ENCODE measurements around the gene DNASE1L3. TPM values are rescaled to one million over a fixed set of nuclear protein-coding genes. Genes with fewer than 3 reads are reported as not detected.

The DNASE1L3 gene
- total RNA-seq, 1 donor, result not detected

DNA sequence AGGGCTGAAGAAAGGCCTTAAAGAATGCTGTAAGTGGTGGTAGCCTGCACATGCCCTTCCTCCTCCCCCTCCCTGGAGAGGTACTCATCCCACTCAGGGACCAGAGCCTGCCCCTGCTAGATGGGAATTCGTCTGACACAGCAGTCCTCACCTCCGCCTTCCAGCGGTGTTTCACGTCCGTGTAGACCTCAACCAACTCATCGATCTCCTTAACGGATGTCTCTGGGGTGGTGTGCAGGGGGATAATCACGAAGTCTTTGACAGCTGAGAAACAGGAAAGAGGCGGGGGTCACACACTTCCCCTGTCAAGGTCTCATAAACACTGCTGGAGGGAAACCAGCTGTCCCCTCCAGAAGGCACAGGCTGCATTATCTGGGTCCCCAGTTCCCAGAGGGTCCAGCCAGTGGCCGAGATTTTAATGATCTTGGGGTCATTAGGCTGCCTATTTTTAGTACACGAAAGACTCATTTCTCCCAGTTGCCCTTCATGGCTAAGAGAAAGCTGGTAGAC is 9.9 kb downstream of the DNASE1L3 start:
- no peak overlapping the region for H3K4me3 ChIP-seq (ENCODE audit: low read depth, low read length)
- TF ChIP-seq, protein P1, sequence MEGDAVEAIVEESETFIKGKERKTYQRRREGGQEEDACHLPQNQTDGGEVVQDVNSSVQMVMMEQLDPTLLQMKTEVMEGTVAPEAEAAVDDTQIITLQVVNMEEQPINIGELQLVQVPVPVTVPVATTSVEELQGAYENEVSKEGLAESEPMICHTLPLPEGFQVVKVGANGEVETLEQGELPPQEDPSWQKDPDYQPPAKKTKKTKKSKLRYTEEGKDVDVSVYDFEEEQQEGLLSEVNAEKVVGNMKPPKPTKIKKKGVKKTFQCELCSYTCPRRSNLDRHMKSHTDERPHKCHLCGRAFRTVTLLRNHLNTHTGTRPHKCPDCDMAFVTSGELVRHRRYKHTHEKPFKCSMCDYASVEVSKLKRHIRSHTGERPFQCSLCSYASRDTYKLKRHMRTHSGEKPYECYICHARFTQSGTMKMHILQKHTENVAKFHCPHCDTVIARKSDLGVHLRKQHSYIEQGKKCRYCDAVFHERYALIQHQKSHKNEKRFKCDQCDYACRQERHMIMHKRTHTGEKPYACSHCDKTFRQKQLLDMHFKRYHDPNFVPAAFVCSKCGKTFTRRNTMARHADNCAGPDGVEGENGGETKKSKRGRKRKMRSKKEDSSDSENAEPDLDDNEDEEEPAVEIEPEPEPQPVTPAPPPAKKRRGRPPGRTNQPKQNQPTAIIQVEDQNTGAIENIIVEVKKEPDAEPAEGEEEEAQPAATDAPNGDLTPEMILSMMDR (IDR thresholded peaks at IDR 0.05; ENCODE audit: insufficient read depth, low read depth, low read length), result no peak
- no peak for DNase-seq (ENCODE audit: low read depth)

DNA sequence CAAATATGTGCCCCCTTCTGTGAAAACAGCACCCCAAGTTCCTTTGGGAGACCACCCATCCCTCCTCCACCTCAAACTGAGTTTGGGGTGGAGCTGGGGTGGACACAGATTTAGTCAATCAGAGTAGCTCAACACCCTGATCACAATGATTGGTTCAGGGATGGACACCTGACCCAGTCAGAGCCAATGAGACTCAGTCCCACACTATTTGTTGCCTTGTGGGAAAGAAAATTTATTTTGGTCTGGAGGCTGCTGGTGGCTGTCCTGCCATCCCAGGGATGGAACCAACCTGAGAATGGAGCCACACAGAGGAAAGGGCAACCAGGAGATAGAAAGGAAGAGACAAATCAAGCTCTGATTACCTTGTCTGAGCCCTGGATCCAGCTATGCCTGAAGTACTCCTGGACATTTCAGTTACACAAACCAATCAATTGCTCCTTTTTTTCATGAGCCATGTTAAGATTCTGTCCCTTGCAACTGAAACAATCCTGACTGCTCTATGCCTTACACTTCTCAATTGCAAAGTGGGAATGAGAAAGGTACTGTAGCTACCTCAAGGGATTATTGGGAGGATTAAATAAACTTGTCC is 10.6 kb downstream of the DNASE1L3 start:
- no peak overlapping the region for H3K4me3 ChIP-seq (ENCODE audit: low read depth, low read length)
- TF ChIP-seq, protein P1 (IDR thresholded peaks at IDR 0.05; ENCODE audit: insufficient read depth, low read depth, low read length), result no peak
- DNase-seq (ENCODE audit: low read depth), result no peak

DNA sequence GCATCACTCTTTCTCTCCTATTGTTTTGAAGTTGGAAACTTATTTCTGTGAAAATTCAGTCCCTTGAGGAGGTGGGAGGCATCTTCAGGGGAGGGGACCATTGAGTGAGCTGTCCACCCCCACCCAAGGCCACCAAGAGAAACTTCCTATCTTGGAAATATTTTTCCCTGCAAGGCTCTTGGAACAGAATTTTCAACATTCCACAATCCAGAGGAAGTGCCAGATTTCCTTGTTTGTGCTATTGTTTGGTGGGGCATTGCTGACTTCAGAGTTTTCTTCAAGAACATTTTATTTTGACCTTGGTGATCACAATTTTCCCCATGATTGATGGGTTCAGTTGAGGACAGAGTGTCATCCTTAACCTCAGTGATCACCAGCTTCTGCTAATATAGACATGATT is 12.0 kb downstream of the DNASE1L3 start:
- H3K4me3 ChIP-seq (ENCODE audit: low read depth, low read length), result no peak overlapping the region
- DNase-seq (ENCODE audit: low read depth), result no peak
- TF ChIP-seq, protein P1 (IDR thresholded peaks at IDR 0.05; ENCODE audit: insufficient read depth, low read depth, low read length), result no peak

DNA sequence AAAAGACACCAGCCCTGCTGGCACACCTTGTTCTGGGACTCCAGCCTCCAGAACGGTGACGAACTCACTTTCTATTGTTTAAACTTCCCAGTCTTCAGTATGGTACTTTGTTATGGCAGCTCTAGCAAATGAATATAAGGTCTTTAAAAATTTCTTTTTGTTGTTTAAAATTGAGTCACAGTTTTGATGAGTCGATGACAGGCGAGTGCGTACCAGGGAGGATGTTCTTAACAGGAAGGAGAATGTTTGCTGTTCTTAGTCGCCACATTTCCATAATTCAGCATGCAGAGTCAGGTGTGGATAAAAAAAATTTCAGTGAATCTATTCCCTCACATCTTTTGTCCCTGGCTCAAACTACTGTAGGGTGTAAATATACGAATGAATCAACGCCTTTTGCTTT is 12.4 kb downstream of the DNASE1L3 start:
- no peak for DNase-seq (ENCODE audit: low read depth)
- no peak overlapping the region for H3K4me3 ChIP-seq (ENCODE audit: low read depth, low read length)
- TF ChIP-seq, protein P1 (IDR thresholded peaks at IDR 0.05; ENCODE audit: insufficient read depth, low read depth, low read length), result no peak

DNA sequence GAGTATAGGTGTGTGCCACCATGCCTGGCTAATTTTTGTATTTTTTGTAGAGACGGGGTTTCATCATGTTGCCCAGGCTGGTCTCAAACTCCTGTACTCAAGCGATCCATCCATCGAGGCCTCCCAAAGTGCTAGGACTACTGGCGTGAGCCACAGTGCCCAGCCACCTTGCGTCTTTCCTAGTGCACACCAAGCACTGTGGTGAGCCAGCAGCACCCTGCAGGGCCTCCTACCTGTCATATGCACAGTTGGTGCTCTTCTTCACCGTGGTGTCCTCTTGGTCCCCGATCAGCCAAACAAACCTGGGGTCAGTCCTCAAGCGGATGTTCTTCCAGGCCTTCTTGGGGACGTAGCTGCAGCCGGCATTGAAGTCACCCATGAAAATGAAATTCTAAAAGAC is 13.2 kb downstream of the DNASE1L3 start:
- TF ChIP-seq, protein P1 (IDR thresholded peaks at IDR 0.05; ENCODE audit: insufficient read depth, low read depth, low read length), result no peak
- H3K4me3 ChIP-seq (ENCODE audit: low read depth, low read length), result no peak overlapping the region
- DNase-seq (ENCODE audit: low read depth), result no peak

DNA sequence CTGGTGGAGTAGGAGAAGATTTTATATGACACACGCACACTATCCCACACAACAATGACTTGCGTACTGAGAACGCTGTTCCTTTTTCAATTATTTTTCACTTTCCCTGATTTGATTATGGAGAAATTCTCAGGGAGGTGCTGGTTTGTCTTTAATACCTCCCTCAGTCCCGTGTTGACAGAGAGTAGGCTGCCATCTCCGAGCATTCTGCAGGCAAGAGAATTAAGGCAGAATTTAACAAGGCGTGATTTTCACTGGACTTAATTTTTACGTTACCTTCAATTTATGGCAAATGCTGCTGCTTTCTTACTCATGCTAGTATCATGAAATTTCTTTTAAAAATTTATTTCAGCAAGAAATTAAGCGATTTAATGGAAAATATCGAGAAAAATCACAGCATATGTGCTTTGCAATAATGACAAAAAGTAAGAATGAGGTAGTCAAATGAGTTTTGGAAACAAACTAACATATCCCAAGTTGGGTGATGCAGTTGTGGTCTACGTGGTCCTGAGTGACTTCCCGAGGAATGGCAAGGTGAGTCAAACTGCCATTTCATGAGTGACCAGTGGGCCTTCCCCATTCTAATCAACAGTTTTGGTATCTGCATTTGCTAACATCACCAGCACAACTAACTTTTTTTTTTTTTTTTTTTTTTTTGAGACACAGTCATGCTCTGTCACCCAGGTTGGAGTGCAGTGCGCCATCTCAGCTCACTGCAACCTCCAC is 16.9 kb downstream of the DNASE1L3 start:
- TF ChIP-seq, protein P1 (IDR thresholded peaks at IDR 0.05; ENCODE audit: insufficient read depth, low read depth, low read length), result no peak
- DNase-seq (ENCODE audit: low read depth), result no peak
- H3K4me3 ChIP-seq (ENCODE audit: low read depth, low read length), result no peak overlapping the region
